ENCODE results near the gene SUMF1.

SUMF1 gene

DNA sequence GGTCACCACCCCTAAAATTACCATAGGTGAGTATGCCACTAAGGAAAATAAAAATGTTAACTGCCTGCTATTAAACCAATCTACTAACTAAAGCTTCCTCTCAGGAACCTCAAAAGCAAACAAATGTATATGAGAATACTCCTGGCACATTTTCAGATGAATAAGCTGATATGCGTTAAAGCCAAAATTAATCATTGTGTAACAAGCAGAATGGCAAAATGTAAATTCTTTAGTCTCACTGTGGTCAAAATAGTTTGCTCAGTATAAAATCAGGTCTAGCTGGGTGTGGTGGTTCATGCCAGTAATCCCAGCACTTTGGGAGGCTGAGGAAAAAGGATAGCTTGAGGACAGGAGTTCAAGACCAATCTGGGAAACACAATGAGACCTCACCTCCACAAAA lies 53.6 kb downstream of the SUMF1 start:
- DNase-seq (ENCODE audit: low read depth): no peak

DNA sequence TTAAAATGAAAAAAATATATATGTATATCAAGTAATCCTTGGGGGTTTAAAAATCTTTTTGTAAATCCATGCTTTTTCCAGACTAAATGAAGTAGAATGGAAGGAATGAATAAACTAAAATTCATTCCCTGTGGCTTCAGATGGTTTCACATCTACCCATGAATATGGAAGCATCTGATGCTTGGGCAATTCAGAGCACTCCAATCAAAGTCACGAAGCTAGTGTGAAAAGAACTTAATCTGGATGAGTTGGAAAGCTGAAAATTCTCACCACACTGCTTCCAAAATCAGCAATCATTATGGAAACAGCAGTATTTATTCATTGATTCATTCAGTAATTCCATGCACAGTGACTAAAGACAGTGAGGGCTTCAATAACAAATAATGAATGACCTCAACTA lies 55.2 kb downstream of the SUMF1 start:
- DNase-seq (ENCODE audit: low read depth): no peak

DNA sequence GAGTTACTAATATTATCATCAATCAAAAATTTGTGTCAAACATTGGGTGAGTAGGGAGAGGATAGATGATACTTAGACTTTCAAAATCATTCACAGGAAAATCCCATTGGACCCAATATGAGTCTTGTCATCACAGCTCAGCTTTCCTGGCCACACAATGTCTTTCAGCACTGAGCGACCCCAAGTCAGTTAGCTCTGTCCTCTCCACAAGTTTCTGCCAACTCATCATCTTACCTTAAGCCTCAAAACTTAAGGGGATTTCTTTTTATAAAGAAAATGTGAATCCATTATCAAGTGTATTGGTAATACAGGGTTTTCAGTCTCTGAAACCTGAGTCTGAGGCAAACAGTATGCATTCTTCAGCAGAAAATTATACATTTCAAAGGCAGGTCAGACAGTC lies 55.8 kb downstream of the SUMF1 start:
- DNase-seq (ENCODE audit: low read depth): no peak

DNA sequence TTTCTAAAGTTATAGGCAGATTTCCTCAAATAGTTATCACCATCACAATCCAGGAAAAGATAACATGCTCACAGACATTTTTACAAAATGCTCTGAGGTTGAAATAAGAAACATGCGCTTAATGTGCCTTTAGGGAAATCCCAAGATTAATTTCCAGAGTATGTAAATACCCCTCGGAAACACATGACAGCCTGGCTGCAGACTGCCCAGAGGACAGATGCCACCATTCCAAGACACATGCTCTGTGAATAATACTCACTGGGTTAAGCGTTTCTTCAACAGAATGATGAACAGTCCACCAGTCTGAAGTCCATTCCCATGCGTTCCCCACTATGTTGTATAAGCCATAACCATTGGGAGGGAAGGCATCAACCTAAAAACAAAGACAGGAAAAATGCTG lies 56.5 kb downstream of the SUMF1 start:
- DNase-seq (ENCODE audit: low read depth): no peak

DNA sequence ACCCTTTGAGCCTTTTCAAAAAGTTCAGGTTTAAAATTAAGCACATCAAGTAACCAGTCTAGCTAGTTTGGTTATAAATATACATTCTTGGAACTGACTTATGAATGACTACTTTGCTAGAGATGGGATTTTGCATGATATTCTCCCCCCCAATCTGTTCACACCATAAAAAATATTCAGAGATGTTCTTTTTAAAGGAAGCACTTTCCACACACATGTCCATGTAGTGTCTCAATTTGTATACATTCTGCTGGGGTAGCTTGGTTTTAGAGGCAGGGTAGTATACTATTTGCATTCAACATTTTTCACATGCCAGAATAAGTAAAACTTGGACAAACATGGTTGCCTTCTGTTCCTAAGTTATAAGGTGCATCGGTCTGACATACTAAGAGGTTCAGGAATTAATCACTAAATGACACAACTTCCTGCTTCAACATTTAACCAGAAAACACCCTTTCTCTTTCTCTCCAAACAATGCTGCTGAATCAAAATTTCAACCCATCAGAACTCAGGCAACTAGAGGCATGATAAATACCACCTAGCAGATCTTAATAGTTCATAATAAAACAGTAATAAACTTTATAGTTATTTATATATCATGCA lies 57.0 kb downstream of the SUMF1 start:
- no peak for DNase-seq (ENCODE audit: low read depth)

DNA sequence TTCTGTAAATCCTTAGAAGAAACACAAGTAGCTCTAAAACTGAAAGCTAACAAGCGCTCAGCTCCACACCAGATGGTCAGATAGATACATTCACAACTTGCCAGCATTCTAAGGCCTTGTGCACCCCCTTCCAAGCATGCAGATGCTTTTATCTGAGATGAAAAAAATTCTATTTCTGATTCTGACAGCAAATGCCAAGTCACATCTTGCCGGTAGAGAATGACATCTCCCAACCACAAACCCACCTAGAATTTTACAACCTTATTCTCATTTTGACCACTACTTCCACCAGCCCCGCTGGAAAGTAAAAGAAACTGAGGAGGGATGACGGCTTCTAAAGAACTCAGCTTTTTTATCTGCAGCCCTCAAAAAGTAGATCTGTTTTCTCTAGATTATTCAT lies 57.7 kb downstream of the SUMF1 start:
- no peak for DNase-seq (ENCODE audit: low read depth)

DNA sequence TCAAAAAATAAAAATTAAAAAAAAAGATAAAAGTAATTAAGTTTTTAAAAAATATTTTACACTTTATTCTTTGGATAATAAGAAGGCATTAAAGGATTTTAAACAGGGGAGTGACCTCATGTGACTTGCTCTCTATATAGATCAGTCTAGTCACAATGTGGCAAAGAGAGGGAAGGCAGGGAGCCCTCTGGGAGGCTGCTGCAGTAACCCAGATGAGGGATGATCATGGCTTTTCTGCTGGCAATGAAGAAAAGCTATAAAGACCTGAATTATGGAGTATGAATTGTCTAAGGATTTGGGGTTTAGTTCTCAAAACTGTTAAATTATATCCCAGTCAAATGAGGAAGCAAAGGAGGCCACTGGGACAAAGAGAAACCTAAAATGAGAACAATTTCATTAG lies 58.1 kb downstream of the SUMF1 start:
- DNase-seq (ENCODE audit: low read depth): no peak

DNA sequence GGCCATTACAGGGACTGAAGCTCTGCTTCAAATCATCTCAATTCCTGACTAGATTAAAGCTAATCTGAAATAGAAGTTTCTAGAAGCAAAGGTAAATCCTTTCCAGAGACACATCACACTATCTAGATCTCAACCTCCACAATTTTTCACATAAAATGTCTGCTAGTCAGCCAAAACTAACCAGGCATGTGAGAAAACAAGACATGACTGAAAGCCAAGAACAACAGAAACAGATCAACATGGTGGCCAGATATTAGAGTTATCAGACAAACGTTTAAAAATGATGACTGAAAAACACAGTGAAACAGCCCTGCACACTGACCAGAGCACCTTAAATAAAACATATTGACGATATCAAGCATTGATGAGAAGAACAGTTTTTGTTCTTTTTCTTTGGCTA lies 59.1 kb downstream of the SUMF1 start:
- DNase-seq (ENCODE audit: low read depth): no peak

DNA sequence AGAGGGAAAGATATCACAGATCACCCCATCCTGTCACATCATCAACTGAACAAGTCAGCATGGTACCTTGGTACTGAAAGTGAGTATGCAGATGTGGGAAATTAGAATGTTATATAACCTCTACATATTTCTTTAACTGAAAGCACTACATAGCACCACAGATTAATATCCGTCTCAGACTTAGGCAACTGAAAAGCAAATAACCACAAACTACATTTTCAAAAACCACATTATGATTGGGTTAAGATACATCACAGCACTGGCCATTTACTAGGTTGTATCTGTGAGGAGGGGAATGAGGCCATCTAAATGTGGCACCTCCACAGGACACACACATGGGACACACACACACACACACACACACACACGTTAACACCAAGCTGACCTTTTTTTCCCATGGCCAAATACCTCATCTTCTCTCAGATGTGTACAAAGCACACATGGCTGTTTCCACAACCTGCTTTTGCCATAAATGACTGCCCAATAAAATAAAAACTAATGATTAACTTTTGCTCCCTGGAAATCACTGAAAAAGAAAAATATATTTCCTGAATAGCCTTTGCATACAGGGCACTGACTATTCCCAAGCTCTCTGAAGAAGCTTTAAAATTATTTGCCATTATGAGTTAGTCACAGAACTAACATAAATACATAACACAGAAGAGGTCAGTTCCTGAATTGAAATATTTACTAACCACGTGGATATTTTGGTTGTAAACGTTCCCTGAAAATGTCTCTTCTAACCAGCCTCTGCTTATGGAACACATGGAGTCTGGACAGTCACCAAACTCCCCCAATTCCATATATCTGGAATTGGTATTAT lies 60.1 kb downstream of the SUMF1 start:
- no peak for DNase-seq (ENCODE audit: low read depth)

DNA sequence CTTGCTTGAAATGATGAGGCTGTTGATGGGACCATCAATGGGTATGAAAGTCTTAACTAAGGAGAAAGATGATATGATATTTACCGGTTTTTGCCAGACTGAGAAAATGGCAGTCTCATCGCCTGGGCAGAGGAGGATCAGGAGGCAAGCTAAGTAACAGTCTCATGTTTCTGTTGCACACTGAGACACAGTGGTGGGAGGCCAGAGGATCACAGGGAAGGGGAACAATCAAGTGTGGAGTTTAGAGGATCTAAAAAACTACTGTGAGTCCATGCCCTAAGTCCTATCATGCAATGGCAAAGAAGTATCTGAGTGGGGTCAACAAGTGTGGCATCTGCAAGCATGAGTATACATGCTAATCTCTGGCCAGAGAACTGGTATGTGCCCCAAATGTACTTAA lies 62.2 kb downstream of the SUMF1 start:
- DNase-seq (ENCODE audit: low read depth): no peak

DNA sequence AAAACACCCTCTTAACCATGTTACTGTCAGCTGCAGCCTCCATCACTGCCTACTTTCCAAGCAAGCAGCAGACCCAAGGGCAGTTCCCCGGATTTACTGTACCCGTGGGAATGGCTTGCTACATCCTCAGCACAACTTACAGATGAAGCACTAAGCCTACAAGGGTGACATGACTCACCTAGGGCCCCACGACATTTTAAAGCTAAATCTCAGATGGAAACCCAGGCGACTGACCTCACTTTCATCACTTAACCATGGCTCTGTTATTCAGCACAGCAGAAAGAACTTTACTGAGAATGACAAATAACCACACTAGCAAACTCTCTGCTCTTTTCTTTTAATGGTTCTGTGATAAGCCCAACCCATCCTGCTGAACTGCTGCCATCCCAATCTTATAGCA lies 65.6 kb downstream of the SUMF1 start:
- DNase-seq (ENCODE audit: low read depth): no peak

DNA sequence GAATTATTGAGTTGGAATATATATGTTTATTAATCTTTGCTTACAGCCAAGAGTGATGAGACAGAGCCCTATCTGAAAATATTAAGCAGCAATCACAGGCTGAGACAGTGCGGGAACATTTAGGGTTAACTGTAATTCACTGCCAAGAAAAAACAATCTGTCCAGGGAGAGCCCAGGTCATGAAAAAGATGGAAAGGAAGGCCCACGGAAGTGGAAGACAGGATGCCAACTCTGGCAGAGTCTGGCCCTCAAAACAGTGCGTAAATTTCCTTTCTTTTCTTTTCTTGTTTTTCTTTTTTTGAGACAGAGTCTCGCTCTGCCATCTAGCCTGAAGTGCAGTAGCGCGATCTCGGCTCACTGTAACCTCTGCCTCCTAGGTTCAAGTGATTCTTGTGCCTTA lies 67.6 kb downstream of the SUMF1 start:
- no peak for DNase-seq (ENCODE audit: low read depth)

DNA sequence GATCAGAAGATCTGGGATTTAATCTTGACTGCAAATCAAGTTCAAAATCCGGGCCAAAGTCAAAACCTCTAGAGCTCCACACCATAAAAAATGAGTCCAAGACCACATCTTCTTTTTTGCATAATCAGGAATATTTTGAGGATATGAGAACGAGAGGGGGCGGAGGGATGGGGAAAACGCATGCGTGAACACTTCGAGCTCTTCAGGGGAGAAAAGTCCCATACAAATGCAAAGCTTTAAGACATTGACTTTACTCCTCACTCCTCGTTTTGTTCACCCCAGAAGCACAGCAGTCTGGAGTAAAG lies 68.2 kb downstream of the SUMF1 start:
- DNase-seq (ENCODE audit: low read depth): no peak

DNA sequence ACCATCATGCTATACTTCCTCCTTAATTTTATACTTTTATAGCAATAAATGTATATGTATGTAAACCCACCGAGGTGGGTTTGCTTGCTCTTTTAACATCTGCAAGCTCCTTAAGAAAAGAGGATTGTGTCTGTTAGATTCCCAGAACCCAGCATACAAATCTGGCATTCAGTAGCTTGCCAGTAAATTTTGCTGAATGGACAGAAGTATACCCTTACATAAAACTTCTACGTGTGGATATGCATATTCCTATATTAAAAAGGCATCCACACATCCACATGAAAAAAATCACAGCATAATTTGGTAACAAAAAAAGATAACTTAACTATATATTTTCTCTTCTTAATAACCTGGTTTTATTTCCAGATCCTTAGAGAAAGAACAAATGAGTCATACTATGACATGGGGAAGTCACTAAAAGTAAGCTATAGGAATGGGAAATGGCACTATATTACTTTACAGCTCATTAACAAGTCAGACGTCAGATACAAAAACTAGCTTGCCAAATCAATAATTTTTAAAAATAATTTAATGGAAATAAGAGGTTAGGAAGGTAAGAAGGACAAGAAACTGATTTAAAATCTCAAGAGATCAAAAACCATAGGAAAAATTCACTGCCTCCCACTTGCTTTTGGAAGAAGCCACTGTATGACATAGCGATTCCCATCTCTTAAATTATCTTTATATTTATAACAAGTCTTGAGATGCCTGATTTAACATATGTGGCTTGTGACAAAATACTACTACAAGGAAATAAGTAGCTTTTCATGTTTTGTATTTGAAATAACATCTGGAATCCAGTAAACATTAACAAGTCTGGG lies 68.7 kb downstream of the SUMF1 start:
- DNase-seq (ENCODE audit: low read depth): no peak

DNA sequence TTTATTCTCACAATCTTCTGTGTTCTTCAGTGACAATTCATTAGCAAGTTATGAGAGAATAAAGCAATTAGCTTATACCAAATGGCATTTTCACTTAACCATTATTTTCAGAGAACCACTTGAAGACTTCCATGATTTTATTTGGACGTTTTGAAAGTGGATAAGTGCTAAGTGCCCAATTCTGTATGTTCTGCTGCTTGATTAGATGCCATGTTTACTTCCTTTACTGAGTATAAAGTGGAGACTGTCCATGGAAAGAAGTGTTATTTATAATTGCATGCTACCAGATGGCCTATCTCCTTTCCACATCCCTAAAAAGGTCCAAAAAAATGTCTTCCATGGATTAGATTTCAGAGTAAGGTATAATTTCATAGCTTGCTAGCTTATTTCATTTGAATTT lies 69.6 kb downstream of the SUMF1 start:
- DNase-seq (ENCODE audit: low read depth): no peak

DNA sequence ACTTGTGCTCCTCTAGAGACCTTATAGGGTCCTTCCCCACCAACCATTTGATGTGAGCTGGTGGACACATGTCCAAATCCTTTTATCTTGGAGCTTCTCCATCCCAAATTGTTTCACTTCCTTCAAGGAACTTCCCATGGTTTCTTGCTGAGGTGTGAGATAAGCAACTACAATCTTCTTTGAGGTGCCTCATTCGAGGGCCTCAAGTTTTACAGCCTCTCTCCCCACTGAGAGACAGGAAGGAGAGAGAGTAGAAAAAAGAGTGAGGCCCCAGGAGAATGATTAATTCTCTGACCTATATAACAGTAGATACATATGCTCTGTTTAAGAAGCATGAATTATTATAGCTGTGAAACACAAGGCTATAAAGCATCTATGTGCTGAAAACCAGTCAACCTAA lies 70.5 kb downstream of the SUMF1 start:
- no peak for DNase-seq (ENCODE audit: low read depth)

DNA sequence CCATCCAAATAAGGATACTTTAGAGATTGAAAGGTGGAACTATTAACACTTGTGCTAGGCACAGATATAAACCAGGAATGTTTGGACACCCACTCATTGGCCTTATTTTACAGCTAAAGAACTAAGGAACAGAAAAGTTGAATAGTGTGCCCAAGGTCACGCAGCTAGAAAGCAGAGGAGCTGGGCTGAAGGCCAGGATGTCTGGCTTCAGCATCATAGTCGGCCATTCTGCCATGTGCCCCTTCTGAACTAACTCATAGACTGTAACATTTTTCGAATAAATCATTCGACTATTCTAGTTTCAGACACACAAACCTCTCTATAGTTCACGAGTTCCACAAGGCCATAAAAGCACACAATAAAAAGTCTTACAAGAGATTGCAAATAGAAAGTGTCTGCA lies 71.1 kb downstream of the SUMF1 start:
- no peak for DNase-seq (ENCODE audit: low read depth)

DNA sequence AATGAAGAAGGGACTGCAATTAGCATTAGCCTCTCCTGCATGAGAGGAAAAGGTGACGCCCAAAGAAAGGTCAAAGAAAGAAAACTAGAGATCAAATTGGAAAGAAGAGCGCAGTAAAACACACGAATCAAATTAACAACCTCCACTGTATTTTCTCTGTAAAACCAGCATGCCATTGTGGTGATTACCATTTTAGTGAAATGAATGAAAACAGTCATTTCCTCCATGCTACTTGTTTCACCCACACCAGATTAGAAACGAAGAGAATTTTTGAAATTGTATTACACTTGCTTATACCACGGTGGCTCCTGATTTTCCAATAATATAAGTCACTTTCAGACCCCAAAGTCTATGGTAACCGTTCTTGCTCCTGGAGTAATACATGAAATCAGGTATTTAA lies 71.6 kb downstream of the SUMF1 start:
- DNase-seq (ENCODE audit: low read depth): no peak

DNA sequence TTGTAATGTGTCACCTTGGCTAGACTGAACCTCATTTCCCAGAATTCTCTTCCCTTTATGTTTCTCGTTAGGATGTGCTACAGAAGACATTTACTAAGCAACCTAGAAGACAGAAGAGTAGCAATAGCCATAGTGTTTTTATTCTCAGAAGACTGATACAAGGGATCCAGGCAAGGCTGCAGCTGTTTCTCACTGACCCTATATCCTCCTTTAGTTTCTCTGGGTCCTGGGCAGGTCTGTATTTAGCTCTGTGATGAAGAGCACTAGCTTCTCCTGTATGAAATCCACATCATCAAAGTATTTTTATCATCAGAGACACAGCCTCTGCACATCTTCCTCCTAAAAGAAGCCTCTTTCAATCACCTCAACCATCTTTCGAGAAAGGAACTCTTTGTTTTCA lies 72.5 kb downstream of the SUMF1 start:
- DNase-seq (ENCODE audit: low read depth): no peak

DNA sequence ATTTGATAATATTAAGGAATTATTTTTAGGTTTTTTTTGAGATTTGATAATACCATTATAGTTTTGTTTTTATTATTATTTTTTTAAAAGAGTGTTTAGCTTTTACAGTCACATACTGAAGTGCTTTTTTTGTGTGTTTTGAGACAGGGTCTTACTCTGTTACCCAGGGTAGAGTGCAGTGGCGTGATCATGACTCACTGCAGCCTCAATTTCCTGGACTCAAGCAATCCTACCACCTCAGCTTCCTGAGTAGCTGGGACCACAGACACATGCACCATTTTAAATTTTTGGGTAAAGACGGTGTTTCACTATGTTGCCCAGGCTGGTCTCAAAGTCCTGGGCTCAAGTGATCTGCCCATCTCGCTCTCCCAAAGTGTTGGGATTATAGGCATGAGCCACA lies 73.0 kb downstream of the SUMF1 start:
- DNase-seq (ENCODE audit: low read depth): no peak

DNA sequence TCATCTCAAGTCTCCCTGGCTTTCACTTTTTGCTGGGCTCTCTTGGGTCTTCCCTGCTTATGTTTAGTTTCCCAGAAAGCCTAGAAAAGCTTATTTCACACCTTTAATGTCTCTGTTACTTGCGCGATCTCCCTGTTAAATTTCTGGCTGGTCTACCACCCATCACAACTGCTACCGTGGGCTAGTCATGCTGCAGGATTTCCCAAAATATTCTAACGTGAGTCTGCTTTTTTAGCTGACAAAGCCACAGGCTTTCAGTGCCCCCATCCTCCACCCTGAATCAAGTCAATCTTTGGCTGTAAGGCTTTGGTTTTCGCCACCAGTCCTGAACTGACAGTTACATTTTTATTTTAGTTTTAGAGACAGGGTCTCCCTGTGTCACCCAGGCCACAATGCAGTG lies 74.1 kb downstream of the SUMF1 start:
- DNase-seq (ENCODE audit: low read depth): no peak

DNA sequence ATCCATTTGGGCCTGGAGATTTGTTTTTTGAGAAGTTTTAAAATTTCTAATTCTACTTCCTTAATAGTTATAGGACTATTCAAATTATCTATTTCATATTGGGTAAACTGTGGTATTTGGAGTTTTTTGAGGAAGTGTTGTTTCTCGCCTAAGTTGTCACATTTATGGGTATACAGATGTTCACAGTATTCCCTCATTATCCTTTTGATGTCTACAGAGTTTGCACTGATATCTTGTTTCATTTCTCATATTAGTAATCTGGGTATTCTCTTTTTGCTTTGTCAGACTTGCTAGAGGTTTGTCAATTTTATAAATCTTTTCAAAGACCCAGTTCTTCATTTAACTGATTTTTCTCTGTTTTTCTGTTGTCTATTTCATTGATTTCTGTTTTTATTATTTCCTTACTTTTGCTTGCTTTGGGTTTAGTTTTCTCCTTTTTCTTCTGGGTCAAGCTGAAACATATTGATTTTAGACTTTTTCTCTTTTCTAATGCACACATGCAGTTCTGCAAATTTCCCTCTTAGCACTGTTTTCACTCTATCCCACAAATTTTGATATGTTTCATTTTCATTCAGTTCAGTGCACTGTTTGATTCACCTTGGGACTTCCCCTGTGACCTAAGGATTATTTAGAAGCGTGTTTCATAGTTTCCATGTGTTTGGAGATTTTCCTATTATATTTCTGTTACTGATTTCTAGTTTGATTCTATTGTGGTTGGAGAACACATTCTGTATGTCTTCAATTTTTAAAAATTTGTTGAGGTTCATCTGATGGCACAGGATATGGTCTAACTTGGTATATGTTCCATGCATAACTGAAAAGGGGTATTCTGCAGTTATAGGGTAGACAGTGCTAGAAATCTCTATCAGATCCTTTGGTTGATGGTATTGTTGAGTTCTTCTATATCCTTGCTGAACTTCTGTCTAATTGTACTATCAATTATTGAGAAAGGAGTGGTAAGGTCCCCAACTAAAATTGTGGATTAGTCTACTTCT lies 79.6 kb downstream of the SUMF1 start:
- no peak for DNase-seq (ENCODE audit: low read depth)

Data from stimulated activated CD8-positive, alpha-beta memory T cell treated with anti-CD3 and anti-CD28 coated beads, Interleukin-15, amount 100 ng/mL, for 24 hours (primary cell).